ENCODE data around the gene ZIK1. TPM values are rescaled to one million over a fixed set of nuclear protein-coding genes. Genes with fewer than 3 reads are reported as not detected.

The ZIK1 gene
- polyA plus RNA-seq, 4 donors = 1.6 to 8.0 (median 2.1) TPM; not detected in 1

DNA sequence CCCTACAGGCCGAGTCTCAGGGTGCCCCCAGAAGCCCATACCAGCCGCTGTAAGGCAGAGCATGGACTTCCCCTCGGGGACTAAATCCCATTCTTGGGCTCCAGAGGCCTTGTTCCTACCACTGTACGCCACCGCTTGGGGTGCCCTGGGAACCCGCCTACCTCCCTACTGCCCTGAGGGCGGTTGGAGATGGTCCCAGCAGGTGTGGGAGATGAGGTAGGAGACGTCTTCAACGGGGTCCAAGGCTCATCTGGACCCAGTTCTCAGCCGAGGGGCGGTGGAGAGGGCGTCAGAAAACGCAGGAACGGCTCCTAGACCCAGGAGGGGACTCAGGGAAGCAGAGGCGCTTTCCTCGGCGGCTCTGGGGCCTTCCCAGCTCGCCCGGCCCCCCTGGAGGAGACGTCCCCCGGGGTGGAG lies 833 bp upstream of the ZIK1 start:
- H3K27ac ChIP-seq (ENCODE audit: low read depth in 1 of 3, low read length in 2 of 3) = peak overlapping the region in 1 of 3 donors; percentile 54
- DNase-seq (no peak), FAIRE-seq (no peak)
- peaks cover 0 to 14% (median 4%) of the 10 kb centered on the region in 3 donors for H3K4me1 ChIP-seq (ENCODE audit: control insufficient read depth in 3 of 3, insufficient read depth in 2 of 3, low read depth in 1 of 3, low read length in 2 of 3)
- H3K36me3 ChIP-seq (ENCODE audit: control insufficient read depth in 3 of 3, insufficient read depth in 2 of 3, low read depth in 1 of 3, low read length in 3 of 3) = peaks cover 0 to 9% (median 3%) of the 10 kb centered on the region in 3 donors
- no peaks in the 10 kb centered on the region for H3K27me3 ChIP-seq (ENCODE audit: control insufficient read depth in 3 of 3, insufficient read depth in 3 of 3, low read length in 3 of 3)
- H3K9me3 ChIP-seq (ENCODE audit: control insufficient read depth in 2 of 2, insufficient read depth in 1 of 2, low read depth in 1 of 2, low read length in 1 of 2) = peaks cover 0 to 51% of the 10 kb centered on the region in 2 donors
- peak overlapping the region in 2 of 3 donors; percentile 43 to 59 for H3K4me3 ChIP-seq (ENCODE audit: low read depth in 1 of 3, low read length in 3 of 3)
- 40 to 65% (median 57%) methylated on average over 20 to 21 of the region's 21 CpGs for WGBS, 3 donors

DNA sequence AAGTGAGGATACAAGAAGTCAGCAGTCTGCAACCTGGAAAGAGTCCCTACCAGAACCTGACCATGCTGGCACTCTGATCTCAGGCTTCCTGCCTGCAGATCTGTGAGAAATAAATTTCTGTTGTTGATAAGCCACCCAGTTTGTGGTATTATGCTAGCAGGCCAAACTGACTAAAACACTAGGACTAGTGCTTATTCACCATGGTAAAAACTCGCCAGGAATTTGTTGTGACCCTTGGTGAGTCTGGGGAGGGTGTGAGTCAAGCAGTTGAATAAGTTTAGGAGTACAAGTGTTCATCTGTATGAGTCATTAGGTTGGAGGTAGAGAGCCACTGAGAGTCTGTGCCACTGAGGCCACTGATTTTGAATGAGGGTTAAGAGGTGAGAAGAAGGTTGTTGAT lies 3.6 kb downstream of the ZIK1 start:
- Histone ChIP-seq H3K4me3 (ENCODE audit: low read depth in 1 of 3, low read length in 3 of 3) (no peak overlapping the region), H3K9me3 (ENCODE audit: control insufficient read depth in 2 of 2, insufficient read depth in 1 of 2, low read depth in 1 of 2, low read length in 1 of 2) (peaks cover 4 to 85% of the 10 kb centered on the region in 2 donors), H3K27me3 (ENCODE audit: control insufficient read depth in 3 of 3, insufficient read depth in 3 of 3, low read length in 3 of 3) (no peaks in the 10 kb centered on the region), H3K4me1 (ENCODE audit: control insufficient read depth in 3 of 3, insufficient read depth in 2 of 3, low read depth in 1 of 3, low read length in 2 of 3) (peaks cover 0 to 14% (median 4%) of the 10 kb centered on the region in 3 donors), H3K27ac (ENCODE audit: low read depth in 1 of 3, low read length in 2 of 3) (no peak overlapping the region), H3K36me3 (ENCODE audit: control insufficient read depth in 3 of 3, insufficient read depth in 2 of 3, low read depth in 1 of 3, low read length in 3 of 3) (peaks cover 6 to 27% (median 16%) of the 10 kb centered on the region in 3 donors)
- 91 to 100% (median 93%) methylated on average over 1 of the region's 1 CpG for WGBS, 3 donors
- FAIRE-seq (no peak), DNase-seq (no peak)

DNA sequence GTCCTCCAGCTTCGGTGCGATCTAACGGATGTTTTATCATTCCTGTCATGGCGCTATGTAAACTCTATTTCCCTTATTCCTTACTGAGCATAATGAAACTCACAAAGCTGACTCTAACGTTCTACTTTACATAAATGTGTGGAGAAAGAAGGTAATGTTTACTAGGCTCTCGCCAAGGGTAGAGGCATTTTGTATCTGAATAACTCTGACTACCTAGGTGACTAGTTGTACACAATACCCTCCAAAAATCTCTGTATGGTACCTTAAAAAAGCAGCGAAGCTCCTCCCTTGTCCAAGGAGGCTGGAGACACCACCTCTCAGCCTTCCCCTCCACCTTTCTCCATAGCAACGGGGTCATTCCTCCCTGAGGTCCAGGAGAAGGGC lies 15.4 kb downstream of the ZIK1 start:
- FAIRE-seq (no peak), DNase-seq (no peak)
- Histone ChIP-seq H3K36me3 (ENCODE audit: control insufficient read depth in 3 of 3, insufficient read depth in 2 of 3, low read depth in 1 of 3, low read length in 3 of 3) (peaks cover 0 to 5% (median 0%) of the 10 kb centered on the region in 3 donors), H3K4me3 (ENCODE audit: low read depth in 1 of 3, low read length in 3 of 3) (peak overlapping the region in 2 of 3 donors; percentile 63 to 81), H3K4me1 (ENCODE audit: control insufficient read depth in 3 of 3, insufficient read depth in 2 of 3, low read depth in 1 of 3, low read length in 2 of 3) (no peaks in the 10 kb centered on the region), H3K27me3 (ENCODE audit: control insufficient read depth in 3 of 3, insufficient read depth in 3 of 3, low read length in 3 of 3) (no peaks in the 10 kb centered on the region), H3K9me3 (ENCODE audit: control insufficient read depth in 2 of 2, insufficient read depth in 1 of 2, low read depth in 1 of 2, low read length in 1 of 2) (peaks cover 2 to 24% of the 10 kb centered on the region in 2 donors), H3K27ac (ENCODE audit: low read depth in 1 of 3, low read length in 2 of 3) (no peak overlapping the region)
- WGBS, 3 donors = 55 to 57% (median 57%) methylated on average over 8 of the region's 8 CpGs

DNA sequence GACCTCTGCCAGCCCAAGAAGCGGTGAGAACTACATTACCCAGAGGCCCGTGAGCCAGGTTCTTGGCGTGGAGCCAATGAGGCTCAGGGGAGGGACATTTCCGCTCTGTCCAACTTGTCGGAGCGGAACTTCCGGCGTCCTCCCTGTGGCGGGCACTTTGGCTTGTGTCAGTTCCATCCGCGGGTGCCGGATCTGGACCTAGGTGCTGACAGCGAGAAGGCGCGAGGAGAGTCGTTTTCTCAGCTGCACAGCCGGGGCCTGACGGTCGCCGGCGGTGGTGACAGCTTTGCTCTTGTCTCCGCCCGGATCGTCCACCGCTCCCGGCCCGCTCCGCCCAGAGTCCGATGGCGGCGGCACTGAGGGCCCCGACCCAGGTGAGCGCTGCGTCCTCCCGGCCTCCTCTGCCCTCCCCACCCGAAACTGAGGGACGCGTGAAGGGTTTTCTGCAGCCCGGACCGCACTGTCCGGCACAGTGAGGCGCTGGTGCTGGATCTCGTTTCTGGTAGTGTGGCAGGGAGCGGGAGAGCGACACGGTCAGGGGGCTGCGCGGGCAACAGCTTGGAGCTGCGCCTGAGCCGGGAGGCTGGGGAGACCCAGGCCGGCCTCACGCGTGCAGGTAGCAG lies 15.9 kb downstream of the ZIK1 start, which contains the start of gene ZNF530:
TSS of gene ZNF530 (plus strand) at position 125 of the 623 bp plus-strand sequence. CDS start 4,461 bp downstream, outside the sequence.
- peaks cover 0 to 8% (median 2%) of the 10 kb centered on the region in 3 donors for H3K36me3 ChIP-seq (ENCODE audit: control insufficient read depth in 3 of 3, insufficient read depth in 2 of 3, low read depth in 1 of 3, low read length in 3 of 3)
- no peak for FAIRE-seq
- peak within 1 kb of the TSS; percentile 58 to 81 (median 63) for H3K4me3 ChIP-seq (ENCODE audit: low read depth in 1 of 3, low read length in 3 of 3)
- H3K27me3 ChIP-seq (ENCODE audit: control insufficient read depth in 3 of 3, insufficient read depth in 3 of 3, low read length in 3 of 3) = no peaks in the 10 kb centered on the region
- H3K4me1 ChIP-seq (ENCODE audit: control insufficient read depth in 3 of 3, insufficient read depth in 2 of 3, low read depth in 1 of 3, low read length in 2 of 3) = no peaks in the 10 kb centered on the region
- H3K9me3 ChIP-seq (ENCODE audit: control insufficient read depth in 2 of 2, insufficient read depth in 1 of 2, low read depth in 1 of 2, low read length in 1 of 2) = peaks cover 3 to 25% of the 10 kb centered on the region in 2 donors
- peak; percentile 94 to 96 for DNase-seq
- H3K27ac ChIP-seq (ENCODE audit: low read depth in 1 of 3, low read length in 2 of 3) = no peak within 1 kb of the TSS
- 0 to 2% (median 1%) methylated on average over 38 to 53 of the region's 53 CpGs for WGBS, 3 donors

DNA sequence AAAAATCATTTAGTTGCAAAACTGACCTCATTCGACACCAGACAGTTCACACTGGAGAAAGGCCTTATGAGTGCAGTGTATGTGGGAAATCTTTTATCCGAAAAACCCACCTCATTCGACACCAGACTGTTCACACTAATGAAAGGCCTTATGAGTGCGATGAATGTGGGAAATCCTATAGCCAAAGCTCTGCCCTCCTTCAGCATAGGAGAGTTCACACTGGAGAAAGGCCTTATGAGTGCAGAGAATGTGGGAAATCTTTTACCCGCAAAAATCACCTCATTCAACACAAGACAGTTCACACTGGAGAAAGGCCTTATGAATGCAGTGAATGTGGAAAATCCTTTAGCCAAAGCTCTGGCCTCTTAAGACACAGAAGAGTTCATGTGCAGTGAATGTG lies 23.0 kb downstream of the ZIK1 start:
- DNase-seq = no peak
- Histone ChIP-seq H3K4me3 (ENCODE audit: low read depth in 1 of 3, low read length in 3 of 3) (no peak overlapping the region), H3K36me3 (ENCODE audit: control insufficient read depth in 3 of 3, insufficient read depth in 2 of 3, low read depth in 1 of 3, low read length in 3 of 3) (peaks cover 11 to 22% (median 19%) of the 10 kb centered on the region in 3 donors), H3K27ac (ENCODE audit: low read depth in 1 of 3, low read length in 2 of 3) (no peak overlapping the region), H3K9me3 (ENCODE audit: control insufficient read depth in 2 of 2, insufficient read depth in 1 of 2, low read depth in 1 of 2, low read length in 1 of 2) (peaks cover 3 to 61% of the 10 kb centered on the region in 2 donors), H3K27me3 (ENCODE audit: control insufficient read depth in 3 of 3, insufficient read depth in 3 of 3, low read length in 3 of 3) (no peaks in the 10 kb centered on the region), H3K4me1 (ENCODE audit: control insufficient read depth in 3 of 3, insufficient read depth in 2 of 3, low read depth in 1 of 3, low read length in 2 of 3) (no peaks in the 10 kb centered on the region)
- WGBS, 3 donors = 96 to 98% (median 98%) methylated on average over 5 of the region's 5 CpGs
- FAIRE-seq = no peak

DNA sequence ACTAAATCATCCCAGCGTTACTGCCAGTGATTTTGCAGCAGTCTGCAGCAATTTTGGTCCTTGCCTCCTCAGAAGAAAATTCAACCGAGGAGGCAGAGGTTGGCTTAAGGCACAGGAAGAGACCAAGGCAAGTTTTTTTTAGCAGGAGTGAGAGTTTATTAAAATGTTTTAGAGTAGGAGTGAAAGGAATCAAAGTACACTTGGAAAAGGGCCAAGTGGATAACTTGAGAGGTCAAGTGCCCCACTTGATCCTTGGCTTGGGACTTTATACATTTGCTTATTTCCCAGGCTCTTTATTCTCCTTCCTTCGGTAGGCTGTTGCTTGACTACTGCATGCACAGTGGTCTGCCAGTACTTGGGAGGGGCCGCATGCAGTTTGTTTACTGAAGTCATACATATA lies 27.2 kb downstream of the ZIK1 start:
- H3K27me3 ChIP-seq (ENCODE audit: control insufficient read depth in 3 of 3, insufficient read depth in 3 of 3, low read length in 3 of 3) = no peaks in the 10 kb centered on the region
- peaks cover 1 to 52% of the 10 kb centered on the region in 2 donors for H3K9me3 ChIP-seq (ENCODE audit: control insufficient read depth in 2 of 2, insufficient read depth in 1 of 2, low read depth in 1 of 2, low read length in 1 of 2)
- WGBS, 3 donors = 77 to 84% (median 79%) methylated on average over 4 of the region's 4 CpGs
- H3K36me3 ChIP-seq (ENCODE audit: control insufficient read depth in 3 of 3, insufficient read depth in 2 of 3, low read depth in 1 of 3, low read length in 3 of 3) = peaks cover 4 to 16% (median 11%) of the 10 kb centered on the region in 3 donors
- H3K4me1 ChIP-seq (ENCODE audit: control insufficient read depth in 3 of 3, insufficient read depth in 2 of 3, low read depth in 1 of 3, low read length in 2 of 3) = peaks cover 0 to 3% (median 0%) of the 10 kb centered on the region in 3 donors
- no peak overlapping the region for H3K27ac ChIP-seq (ENCODE audit: low read depth in 1 of 3, low read length in 2 of 3)
- DNase-seq (no peak), FAIRE-seq (no peak)
- no peak overlapping the region for H3K4me3 ChIP-seq (ENCODE audit: low read depth in 1 of 3, low read length in 3 of 3)

DNA sequence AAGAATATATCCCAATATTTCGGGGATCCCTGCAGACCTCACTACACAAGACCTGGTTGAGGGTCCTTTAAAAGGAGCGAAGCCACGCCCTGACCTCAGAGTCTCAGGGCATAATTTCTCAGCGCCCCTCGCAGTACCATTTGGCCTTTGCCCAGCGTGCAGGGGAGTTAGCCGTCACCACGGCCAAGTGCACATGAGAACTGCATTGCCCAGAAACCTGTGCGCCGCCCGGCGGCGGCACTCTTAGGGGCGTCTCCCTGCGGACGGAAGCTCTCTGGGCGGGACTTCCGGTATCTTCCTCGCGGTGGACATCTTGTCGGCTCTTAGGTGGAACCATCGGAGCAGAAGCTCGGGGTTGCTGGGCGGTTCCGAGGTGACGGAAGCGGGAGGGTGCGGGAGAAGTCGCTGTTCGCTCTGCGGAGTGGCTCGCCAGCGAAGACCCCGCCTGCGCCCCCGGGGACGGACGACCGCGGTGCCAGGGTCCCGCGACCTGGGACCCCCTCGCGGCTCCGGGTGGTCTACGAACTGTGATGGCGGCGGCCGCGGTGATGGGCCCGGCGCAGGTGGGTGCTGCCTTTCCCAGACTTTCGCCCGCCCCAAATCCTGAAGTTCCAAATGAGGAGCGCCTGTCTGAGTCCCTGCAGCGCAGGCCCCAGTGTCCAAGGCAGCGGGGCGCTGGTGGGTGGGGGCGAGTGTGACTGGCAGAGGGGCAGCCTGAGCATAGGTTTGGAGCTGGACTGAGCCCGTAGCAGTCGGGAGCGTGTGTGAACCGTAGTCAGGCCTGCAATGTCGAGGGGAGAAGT lies 30.2 kb downstream of the ZIK1 start, which contains the start of gene ZNF134:
TSS of gene ZNF134 (plus strand) at position 302 of the 803 bp plus-strand sequence. CDS start 5,227 bp downstream, outside the sequence.
- peaks cover 7 to 57% of the 10 kb centered on the region in 2 donors for H3K9me3 ChIP-seq (ENCODE audit: control insufficient read depth in 2 of 2, insufficient read depth in 1 of 2, low read depth in 1 of 2, low read length in 1 of 2)
- peaks cover 10 to 35% (median 21%) of the 10 kb centered on the region in 3 donors for H3K36me3 ChIP-seq (ENCODE audit: control insufficient read depth in 3 of 3, insufficient read depth in 2 of 3, low read depth in 1 of 3, low read length in 3 of 3)
- H3K27me3 ChIP-seq (ENCODE audit: control insufficient read depth in 3 of 3, insufficient read depth in 3 of 3, low read length in 3 of 3) = no peaks in the 10 kb centered on the region
- H3K4me1 ChIP-seq (ENCODE audit: control insufficient read depth in 3 of 3, insufficient read depth in 2 of 3, low read depth in 1 of 3, low read length in 2 of 3) = peaks cover 0 to 3% (median 0%) of the 10 kb centered on the region in 3 donors
- peak within 1 kb of the TSS in 2 of 3 donors; percentile 29 to 34 for H3K27ac ChIP-seq (ENCODE audit: low read depth in 1 of 3, low read length in 2 of 3)
- no peak for FAIRE-seq
- DNase-seq = peak; percentile 89 to 98
- 2 to 3% (median 2%) methylated on average over 64 of the region's 64 CpGs for WGBS, 3 donors
- H3K4me3 ChIP-seq (ENCODE audit: low read depth in 1 of 3, low read length in 3 of 3) = peak within 1 kb of the TSS; percentile 81 to 87 (median 87)

DNA sequence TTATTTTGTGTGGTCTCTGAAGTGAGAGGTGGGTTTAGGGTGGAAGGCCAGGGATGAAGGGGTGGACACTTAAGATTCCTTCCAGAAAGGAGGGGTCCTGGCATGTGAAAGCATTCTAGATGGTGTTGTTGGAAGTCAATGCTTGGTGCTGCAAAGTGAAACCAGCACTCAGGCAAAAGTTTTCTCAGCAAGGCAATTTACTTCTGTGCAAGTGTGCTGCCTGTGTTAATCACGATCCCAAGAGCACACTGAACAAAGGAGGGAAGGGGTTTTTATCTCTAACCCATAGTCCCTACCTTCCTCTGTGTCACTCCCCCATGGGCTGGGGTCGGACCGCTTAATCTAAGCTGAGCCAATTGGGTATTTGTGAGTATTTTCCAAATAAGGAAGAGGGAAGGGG lies 31.4 kb downstream of the ZIK1 start:
- FAIRE-seq = no peak
- Histone ChIP-seq H3K4me3 (ENCODE audit: low read depth in 1 of 3, low read length in 3 of 3) (peak overlapping the region in 1 of 3 donors; percentile 81), H3K27ac (ENCODE audit: low read depth in 1 of 3, low read length in 2 of 3) (no peak overlapping the region), H3K27me3 (ENCODE audit: control insufficient read depth in 3 of 3, insufficient read depth in 3 of 3, low read length in 3 of 3) (no peaks in the 10 kb centered on the region), H3K9me3 (ENCODE audit: control insufficient read depth in 2 of 2, insufficient read depth in 1 of 2, low read depth in 1 of 2, low read length in 1 of 2) (peaks cover 13 to 62% of the 10 kb centered on the region in 2 donors), H3K4me1 (ENCODE audit: control insufficient read depth in 3 of 3, insufficient read depth in 2 of 3, low read depth in 1 of 3, low read length in 2 of 3) (peaks cover 0 to 3% (median 0%) of the 10 kb centered on the region in 3 donors), H3K36me3 (ENCODE audit: control insufficient read depth in 3 of 3, insufficient read depth in 2 of 3, low read depth in 1 of 3, low read length in 3 of 3) (peaks cover 18 to 44% (median 33%) of the 10 kb centered on the region in 3 donors)
- no peak for DNase-seq
- WGBS, 3 donors = 94 to 99% (median 97%) methylated on average over 3 of the region's 3 CpGs

Measured in small intestine (tissue), 7 donors.